ENCODE data around the gene OR6J1. TPM values are rescaled to one million over a fixed set of nuclear protein-coding genes. Genes with fewer than 3 reads are reported as not detected.

Gene OR6J1
- total RNA-seq, 1 experiment from 2014 or later = not detected

GRCh38 chr14:22614240-22614799, 29.8 kb downstream of the OR6J1 start:
- peak; percentile 48 for DNase-seq (ENCODE audit: low spot score)
- in situ Hi-C loops (cut with HindIII; ENCODE audit: low sequenced_read_pairs) = no loop called here

- in situ Hi-C loops (cut with HindIII; ENCODE audit: low sequenced_read_pairs) = no loop called here
Measured at GRCh38 chr14:22613736-22614239, 30.4 kb downstream of the OR6J1 start.

GRCh38 chr14:22613106-22613695, 31.0 kb downstream of the OR6J1 start:
- no peak for DNase-seq (ENCODE audit: low spot score)
- in situ Hi-C loops (cut with HindIII; ENCODE audit: low sequenced_read_pairs) = no loop called here

More at GRCh38 chr14:22613736-22614239, 30.4 kb downstream of the OR6J1 start:
- DNase-seq (ENCODE audit: low spot score) = no peak

GRCh38 chr14:22610931-22611330, 33.2 kb downstream of the OR6J1 start:
- DNase-seq (ENCODE audit: low spot score) = no peak
- in situ Hi-C loops (cut with HindIII; ENCODE audit: low sequenced_read_pairs) = no loop called here

GRCh38 chr14:22607291-22607690, 36.9 kb downstream of the OR6J1 start:
- in situ Hi-C loops (cut with HindIII; ENCODE audit: low sequenced_read_pairs) = no loop called here
- DNase-seq (ENCODE audit: low spot score) = no peak

- no peak for DNase-seq (ENCODE audit: low spot score)
- in situ Hi-C loops (cut with HindIII; ENCODE audit: low sequenced_read_pairs) = no loop called here
Measured at GRCh38 chr14:22606380-22606779, 37.8 kb downstream of the OR6J1 start.

- in situ Hi-C loops (cut with HindIII; ENCODE audit: low sequenced_read_pairs) = no loop called here
- no peak for DNase-seq (ENCODE audit: low spot score)
Measured at GRCh38 chr14:22602862-22603261, 41.3 kb downstream of the OR6J1 start.

- in situ Hi-C loops (cut with HindIII; ENCODE audit: low sequenced_read_pairs) = no loop called here
- no peak for DNase-seq (ENCODE audit: low spot score)
Measured at GRCh38 chr14:22601996-22602395, 42.2 kb downstream of the OR6J1 start.

GRCh38 chr14:22601456-22601855, 42.7 kb downstream of the OR6J1 start:
- DNase-seq (ENCODE audit: low spot score) = no peak

GRCh38 chr14:22600027-22600426, 44.1 kb downstream of the OR6J1 start:
- no peak for DNase-seq (ENCODE audit: low spot score)
- in situ Hi-C loops (cut with HindIII; ENCODE audit: low sequenced_read_pairs) = no loop called here

More at GRCh38 chr14:22601456-22601855, 42.7 kb downstream of the OR6J1 start:
- in situ Hi-C loops (cut with HindIII; ENCODE audit: low sequenced_read_pairs) = no loop called here

GRCh38 chr14:22599349-22599748, 44.8 kb downstream of the OR6J1 start:
- no peak for DNase-seq (ENCODE audit: low spot score)
- in situ Hi-C loops (cut with HindIII; ENCODE audit: low sequenced_read_pairs) = no loop called here

- in situ Hi-C loops (cut with HindIII; ENCODE audit: low sequenced_read_pairs) = no loop called here
- no peak for DNase-seq (ENCODE audit: low spot score)
Measured at GRCh38 chr14:22598896-22599244, 45.3 kb downstream of the OR6J1 start.

- in situ Hi-C loops (cut with HindIII; ENCODE audit: low sequenced_read_pairs) = no loop called here
- DNase-seq (ENCODE audit: low spot score) = peak; percentile 82
Measured at GRCh38 chr14:22598099-22598895, 45.9 kb downstream of the OR6J1 start, which contains the start of gene ABHD4. Gene ABHD4, plus strand, starts transcription at chr14:22598300. Its CDS starts 7 bp downstream, at chr14:22598307.

GRCh38 chr14:22597771-22598098, 46.4 kb downstream of the OR6J1 start:
- in situ Hi-C loops (cut with HindIII; ENCODE audit: low sequenced_read_pairs) = no loop called here
- no peak for DNase-seq (ENCODE audit: low spot score)

GRCh38 chr14:22597265-22597664, 46.9 kb downstream of the OR6J1 start:
- peak; percentile 24 for DNase-seq (ENCODE audit: low spot score)
- in situ Hi-C loops (cut with HindIII; ENCODE audit: low sequenced_read_pairs) = no loop called here

- in situ Hi-C loops (cut with HindIII; ENCODE audit: low sequenced_read_pairs) = no loop called here
- DNase-seq (ENCODE audit: low spot score) = no peak
Measured at GRCh38 chr14:22596354-22596879, 47.7 kb downstream of the OR6J1 start.

GRCh38 chr14:22594156-22594716, 49.9 kb downstream of the OR6J1 start:
- in situ Hi-C loops (cut with HindIII; ENCODE audit: low sequenced_read_pairs) = no loop called here

GRCh38 chr14:22593601-22594000, 50.6 kb downstream of the OR6J1 start:
- no peak for DNase-seq (ENCODE audit: low spot score)
- in situ Hi-C loops (cut with HindIII; ENCODE audit: low sequenced_read_pairs) = no loop called here

More at GRCh38 chr14:22594156-22594716, 49.9 kb downstream of the OR6J1 start:
- no peak for DNase-seq (ENCODE audit: low spot score)

- in situ Hi-C loops (cut with HindIII; ENCODE audit: low sequenced_read_pairs) = no loop called here
- DNase-seq (ENCODE audit: low spot score) = no peak
Measured at GRCh38 chr14:22593189-22593588, 51.0 kb downstream of the OR6J1 start.

All from G401 (cell line).